ENCODE data around the gene INHBA.

Gene INHBA

GRCh38 chr7:41688906-41689305 lies 14.0 kb downstream of the INHBA start:
- DNase-seq (ENCODE audit: low read depth), result no peak

- no peak for DNase-seq (ENCODE audit: low read depth)
These were observed 14.8 kb downstream of the INHBA start for GRCh38 chr7:41688012-41688625.

GRCh38 chr7:41685684-41686083 lies 17.2 kb downstream of the INHBA start:
- DNase-seq (ENCODE audit: low read depth), result no peak

- no peak for DNase-seq (ENCODE audit: low read depth)
These were observed 20.5 kb downstream of the INHBA start for GRCh38 chr7:41682422-41682821.

DNA sequence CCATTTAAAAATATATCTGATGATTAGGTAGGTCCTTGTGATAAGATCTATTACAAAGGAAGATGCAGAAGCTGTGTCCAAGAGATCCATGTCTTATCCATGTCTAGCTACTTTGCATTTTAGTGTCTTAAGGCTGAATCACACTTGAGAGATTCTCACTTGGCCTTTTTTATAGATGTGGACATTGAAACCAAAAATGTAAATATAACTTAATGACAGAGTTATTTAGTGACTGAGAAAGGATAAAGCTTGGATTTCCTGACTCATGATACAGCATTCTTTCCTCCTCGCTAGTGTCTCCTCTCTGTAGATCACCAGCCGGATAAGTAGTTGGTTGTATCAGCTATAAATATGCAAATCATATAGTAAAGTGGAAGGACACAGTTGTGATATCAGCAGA lies 23.3 kb downstream of the INHBA start:
- DNase-seq (ENCODE audit: low read depth), result no peak

DNA sequence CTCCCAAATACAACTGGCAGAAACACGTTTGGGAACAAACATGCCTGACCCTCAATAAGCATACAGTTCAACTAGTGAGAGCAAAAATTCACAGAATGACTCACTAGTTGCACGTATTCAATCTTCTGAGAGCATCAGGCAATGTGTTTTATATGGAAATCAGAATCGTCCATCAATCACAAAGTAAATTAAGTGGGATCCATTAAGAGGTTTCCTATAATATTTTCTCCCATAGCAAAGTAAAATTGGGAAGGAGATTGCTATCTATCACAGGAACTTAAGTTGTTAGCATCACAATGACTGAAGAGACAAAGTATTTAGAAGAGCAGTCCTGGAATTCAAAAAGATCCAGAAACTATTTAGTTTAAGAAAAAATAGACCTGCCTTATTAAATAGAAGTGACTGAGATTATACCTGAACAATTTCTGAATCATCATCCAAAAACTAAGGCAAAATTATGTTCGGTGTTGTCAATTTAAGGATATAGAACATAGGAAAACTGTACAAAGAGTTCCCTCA lies 28.3 kb downstream of the INHBA start:
- no peak for DNase-seq (ENCODE audit: low read depth)

GRCh38 chr7:41661596-41661995 lies 41.3 kb downstream of the INHBA start:
- no peak for DNase-seq (ENCODE audit: low read depth)

DNA sequence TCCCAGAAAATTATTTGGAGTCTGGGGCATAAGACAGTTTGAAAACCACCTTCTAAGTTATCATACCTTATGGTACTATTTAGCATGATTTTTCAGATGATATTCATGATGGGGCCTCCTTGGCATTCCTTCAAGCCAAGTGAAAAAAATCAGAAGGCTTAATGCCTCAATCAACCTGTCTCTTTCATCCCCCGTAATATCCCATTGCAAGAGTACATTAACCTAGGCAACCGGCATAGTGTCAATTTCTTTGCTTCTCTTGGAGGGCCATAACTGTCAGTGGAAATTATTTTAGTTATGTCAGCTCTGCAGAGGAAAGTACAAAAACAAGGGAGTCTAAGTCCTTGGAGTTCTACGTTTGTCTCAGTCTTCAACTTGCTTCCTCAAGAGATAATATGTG lies 43.4 kb downstream of the INHBA start:
- no peak for DNase-seq (ENCODE audit: low read depth)

DNA sequence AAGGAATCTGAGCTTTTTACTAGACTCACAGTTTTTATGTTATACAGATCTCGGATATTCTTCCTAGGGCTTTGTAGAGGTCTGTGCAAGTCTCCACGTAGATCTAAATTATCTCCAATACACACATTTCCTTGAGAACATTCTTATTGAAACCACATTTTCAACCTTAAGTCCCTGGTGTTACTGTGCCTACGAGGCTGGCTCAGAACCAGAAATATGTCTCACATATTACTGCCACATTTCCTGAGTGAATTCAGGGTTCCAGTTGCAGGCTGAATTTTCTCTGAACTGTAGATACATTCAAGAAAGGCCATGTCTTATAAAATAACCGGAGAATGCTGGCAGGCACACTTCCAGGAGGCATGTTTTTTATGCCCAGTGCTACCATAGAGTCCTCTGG lies 46.5 kb downstream of the INHBA start:
- peak; percentile 18 for DNase-seq (ENCODE audit: low read depth)

DNA sequence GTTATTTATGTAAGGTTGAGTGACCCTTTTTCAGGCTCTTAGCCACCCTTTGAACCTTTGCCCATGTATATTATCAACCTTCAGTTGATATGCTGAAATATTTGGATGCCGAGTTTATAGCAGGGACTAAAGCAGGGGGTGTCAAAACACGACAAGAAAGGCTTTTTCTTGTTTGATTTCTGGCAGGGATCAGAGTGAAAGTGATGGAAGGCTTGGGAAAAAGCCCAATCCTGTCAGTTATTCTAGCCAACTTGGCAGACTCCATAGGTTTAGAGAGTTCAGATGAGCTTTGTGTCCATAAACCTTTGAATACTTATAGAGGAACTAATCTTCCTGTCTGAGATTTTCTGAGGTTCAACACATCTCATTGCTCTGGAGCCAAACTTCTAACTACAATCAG lies 47.5 kb downstream of the INHBA start:
- DNase-seq (ENCODE audit: low read depth), result no peak

GRCh38 chr7:41652267-41652666 lies 50.6 kb downstream of the INHBA start:
- DNase-seq (ENCODE audit: low read depth), result peak; percentile 9

DNA sequence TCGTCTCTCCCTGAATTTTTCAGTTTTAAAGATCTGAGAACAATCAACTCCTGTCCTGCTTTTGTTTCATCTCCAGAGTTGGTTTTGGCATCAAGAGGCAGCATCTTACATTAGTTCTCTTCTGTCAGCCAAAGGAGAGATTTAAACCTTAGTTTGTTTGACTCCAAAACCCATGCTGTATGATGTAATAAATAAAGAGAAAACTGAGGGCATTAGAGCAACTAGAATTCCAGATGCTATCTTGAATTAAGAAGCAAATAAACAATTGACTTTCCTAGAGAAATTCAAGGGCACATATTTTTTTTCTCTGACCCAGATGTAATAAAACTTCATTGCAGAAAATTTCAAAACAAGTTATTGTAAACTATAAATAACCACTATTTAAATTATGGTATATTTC lies 54.4 kb downstream of the INHBA start:
- no peak for DNase-seq (ENCODE audit: low read depth)

DNA sequence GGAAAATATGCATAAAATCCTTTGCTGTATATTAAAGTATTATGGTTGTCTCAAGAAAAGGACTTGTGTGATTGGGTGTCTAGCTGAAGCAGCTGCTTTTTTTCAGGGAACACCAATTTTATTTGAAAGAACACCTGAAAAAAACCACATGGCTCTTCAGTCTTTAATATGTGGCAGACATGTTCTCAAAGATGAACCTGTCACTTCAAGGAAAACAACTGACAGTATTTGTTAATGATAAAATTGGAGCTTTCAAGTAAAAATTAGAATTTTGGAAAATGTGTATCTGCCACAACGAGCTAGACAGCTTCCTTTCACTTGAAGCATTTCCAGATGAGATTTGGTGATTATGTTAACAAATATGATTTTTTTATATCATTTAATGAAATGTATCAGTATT lies 59.3 kb downstream of the INHBA start:
- DNase-seq (ENCODE audit: low read depth), result no peak

DNA sequence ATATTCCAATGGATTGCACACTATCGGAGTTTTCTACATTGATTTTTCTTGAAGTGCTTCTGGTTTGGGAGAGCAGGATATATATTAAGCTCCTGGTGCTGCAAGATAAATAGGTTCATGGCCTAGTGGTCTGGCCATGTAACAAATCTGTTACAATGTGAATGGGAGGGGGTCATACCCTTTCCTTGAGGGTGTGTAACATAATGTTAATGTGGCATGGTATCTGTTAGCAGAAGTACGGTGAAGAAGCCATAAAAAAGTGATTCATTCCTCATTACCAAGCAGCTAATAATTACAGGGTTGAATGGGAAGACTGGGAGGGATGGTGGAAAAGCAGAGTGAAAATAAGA lies 61.2 kb downstream of the INHBA start:
- no peak for DNase-seq (ENCODE audit: low read depth)

DNA sequence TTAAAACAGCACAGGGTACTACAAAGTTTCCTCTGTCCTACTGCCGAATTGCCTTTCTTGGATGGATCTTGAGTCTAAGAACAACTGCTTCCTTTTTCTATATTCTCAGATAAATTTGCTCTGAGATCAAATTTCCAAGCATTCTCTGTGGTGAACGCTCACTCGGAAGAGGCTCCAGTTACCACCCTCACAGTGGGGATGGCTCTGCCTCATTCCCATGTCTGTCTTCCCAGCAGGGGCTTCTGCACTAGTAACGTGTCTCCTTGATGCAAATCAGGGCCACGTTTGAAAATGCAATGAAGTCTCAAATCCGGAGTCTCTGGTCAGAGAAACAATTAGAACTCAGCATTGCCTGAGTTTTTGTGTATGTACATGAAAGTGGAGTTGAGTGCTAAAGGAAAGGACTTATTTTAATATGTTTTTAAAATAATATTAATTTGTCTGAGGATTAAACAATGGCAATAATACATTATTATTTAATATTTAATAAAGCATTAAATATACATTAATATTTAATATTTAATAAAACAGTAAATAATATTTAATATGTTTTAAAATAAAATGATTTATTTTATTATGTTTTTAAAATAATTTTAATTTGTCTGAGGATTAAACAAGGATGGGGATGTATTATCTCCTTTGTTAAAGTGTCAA lies 61.8 kb downstream of the INHBA start:
- DNase-seq (ENCODE audit: low read depth), result no peak

DNA sequence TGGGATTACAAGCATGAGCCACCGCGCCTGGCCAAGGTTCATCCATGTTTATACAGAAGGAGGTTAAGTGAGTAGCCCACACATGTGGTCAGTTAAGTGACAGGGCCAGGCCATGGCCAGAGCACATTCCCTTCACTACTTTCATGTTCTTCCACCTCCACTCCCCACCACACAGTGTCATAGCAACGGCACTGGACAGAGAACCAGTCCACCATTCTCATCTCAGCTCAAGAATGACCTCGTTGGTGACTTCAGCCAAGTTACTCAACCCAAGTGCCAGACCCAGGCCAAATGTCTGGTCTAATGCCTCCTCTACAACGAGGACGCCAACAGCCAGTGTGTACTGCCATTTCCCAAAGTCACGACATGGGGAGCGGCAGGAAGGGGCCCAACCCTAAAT lies 62.4 kb downstream of the INHBA start:
- no peak for DNase-seq (ENCODE audit: low read depth)

GRCh38 chr7:41637049-41637448 lies 65.8 kb downstream of the INHBA start:
- DNase-seq (ENCODE audit: low read depth), result no peak

All from fibroblast of the conjunctiva (primary cell).